Ureter (tissue), 1 donor: ENCODE measurements around the gene HS3ST4. TPM values are rescaled to one million over a fixed set of nuclear protein-coding genes. Genes with fewer than 3 reads are reported as not detected.

Source experiments
- DNase-seq: peaks from one replicate; pipeline ENCODE4 v3.0.0-alpha.2; 2020; ENCODE audit warnings: low spot score
- total RNA-seq: library from RNA; stranded (reverse); gene quantifications from one replicate; pipeline ENCODE4 v1.2.4, GENCODE V29; 2023
- donor health status: DM: yes; HTN: yes; CAD: no.

The HS3ST4 gene
- total RNA-seq, 1 donor from 2014 or later = not detected

DNA sequence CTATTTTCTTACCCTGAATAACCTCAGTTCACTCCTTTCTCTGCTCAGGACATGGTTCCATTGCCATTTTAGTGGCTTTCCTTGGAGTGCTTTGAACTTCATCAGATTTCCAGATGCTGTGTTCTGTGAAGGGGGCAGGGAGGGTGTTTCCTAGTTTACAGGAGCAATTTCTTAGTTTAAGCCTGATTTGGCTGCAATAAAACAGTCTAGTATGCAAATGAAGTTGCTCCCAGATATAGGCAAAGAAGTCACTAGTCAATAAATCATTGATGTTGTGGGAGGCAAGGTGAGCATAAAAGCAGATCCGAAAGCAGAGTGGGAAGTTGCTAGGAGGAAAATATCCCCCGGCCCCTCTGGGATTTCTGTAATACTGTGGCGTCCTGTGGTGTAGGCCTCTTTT, 202.3 kb downstream of the HS3ST4 start:
- no peak for DNase-seq

DNA sequence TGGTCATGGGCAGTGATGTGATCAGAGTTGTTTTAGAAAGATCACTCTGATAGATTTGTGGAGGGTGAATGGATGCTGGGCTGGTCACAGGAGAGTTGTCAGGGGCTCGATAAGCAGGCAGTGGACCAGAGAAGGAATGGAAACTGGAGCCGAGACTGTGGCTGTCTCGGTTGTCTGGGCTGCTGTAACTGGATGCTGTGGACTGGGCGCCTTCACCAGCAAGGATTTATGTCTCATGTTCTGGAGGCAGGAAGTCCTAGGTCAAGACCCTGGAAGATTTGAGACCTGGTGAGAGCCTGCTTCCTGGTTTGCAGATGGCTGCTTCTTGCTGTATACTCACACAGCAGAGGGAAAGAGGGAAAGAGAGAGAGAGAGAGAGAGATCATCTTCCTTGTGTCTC, 203.6 kb downstream of the HS3ST4 start:
- no peak for DNase-seq

DNA sequence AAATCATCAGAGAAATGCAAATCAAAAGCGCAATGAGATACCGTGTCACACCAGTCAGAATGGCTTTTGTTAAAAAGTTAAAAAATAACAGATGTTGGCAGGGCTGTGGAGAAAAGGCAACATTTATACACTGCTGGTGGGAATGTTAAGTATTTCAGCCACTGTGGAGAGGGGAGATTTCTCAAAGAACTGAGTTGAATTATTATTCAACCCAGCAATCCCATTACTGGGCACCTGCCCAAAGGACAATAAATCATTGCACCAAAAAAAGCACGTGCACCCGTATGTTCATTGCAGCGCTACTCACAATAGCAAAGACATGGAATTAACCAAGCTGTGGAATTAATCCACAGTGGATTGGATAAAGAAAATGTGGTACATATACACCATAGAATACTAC, 204.7 kb downstream of the HS3ST4 start:
- no peak for DNase-seq

DNA sequence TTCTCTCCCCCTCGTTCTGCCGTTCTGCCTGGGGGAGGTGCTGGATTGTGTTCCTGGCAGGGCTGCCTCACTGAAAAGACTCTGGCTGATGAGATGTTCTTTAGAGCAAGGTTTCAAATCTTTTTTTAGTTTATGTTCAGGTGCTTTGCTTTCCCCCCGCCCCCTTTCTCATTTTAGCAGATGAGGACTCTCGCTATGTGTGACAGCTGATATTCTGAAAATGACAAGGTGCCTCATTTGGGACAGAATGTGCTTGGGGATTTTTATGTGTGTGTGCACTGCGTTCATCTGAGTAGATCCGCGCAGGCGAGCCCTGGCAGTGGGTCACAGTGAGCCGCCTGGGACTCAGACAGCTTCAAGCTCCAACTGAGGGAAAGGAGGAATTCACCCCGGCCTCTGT, 205.9 kb downstream of the HS3ST4 start:
- DNase-seq = no peak

DNA sequence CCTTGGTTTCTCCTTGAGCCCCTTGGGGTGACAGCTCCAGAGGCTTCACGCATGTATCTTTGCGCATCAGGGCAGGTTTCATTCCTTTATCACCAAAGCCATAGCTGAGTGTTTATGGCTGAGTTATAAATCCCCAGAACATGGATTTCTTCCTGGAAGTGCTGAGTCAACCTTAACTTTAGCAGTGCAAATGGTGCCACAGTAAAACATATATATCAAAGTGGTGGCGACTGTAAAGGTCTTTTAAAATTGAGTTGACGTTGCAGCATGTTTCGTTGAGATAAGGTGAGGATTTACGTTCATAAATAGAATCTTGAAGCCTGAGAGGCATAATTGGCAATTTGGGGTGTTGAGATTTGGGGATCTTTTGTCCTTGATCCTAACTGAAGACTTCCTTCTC, 214.1 kb downstream of the HS3ST4 start:
- no peak for DNase-seq

DNA sequence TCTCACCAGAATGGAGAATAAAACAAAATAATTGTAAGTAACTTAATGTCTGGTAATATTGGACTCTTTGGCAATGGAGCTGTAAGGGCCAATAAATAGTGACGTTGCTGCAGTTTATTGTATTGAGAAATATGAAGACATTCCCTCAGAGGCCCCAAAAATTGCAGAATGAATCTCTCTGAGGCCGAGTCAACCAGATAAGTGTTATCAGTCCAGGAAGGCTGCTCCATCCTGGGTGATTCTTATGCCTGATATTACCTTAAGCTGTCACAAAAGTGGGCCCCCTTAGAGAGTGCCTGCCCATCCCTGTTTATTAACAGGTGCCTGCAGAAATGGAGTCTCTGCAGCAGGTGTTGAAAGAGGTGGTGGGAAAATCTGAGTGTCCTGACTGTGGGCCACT, 219.2 kb downstream of the HS3ST4 start:
- DNase-seq = no peak

DNA sequence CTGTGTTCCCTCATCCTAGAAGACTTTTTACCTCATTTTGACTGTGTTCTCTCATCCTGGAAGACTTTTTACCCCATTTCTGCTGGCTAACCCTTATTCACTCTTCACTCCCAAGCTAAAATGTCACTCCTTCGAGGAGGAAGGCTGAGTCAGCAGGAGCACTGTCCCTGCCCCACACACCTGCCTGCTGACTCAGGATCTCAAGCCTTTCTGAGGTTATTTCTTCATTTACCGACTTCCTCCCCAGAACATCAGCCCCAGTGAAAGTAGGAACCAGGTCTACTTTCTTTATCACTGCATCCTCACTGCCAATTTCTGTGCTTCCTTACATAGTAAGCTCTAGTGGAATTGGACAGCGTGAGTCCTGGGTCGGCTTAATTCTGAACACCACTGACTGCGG, 220.6 kb downstream of the HS3ST4 start:
- no peak for DNase-seq

DNA sequence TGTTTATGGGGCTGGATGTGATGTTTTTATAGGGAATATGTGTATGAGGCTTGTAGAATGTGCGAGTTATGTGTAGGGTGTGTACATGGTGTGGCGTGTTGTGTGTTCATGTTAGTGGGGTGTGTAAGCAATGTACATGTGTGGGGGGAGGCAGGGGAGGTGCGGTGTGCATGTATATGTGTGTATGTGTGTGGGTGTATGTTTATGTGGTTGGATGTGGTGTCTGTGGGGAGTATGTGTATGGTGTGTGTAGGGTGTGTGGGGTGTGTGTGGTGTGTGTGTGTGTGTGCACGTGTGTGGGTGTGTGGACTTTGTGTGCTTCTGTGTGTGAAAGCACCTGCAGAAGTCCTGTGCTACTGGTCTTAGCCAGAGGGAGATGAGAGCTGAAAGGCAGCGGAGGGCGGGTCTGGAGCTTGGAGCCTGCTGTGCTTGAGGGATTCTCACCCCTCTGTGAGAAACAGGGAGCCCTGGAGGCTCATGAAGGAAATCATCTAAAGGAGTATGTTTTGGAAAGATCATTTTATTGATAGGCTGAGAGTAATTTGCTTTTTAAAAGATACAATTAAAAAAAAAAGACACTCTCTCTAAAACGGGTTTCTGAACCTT, 222.7 kb downstream of the HS3ST4 start:
- DNase-seq = no peak

DNA sequence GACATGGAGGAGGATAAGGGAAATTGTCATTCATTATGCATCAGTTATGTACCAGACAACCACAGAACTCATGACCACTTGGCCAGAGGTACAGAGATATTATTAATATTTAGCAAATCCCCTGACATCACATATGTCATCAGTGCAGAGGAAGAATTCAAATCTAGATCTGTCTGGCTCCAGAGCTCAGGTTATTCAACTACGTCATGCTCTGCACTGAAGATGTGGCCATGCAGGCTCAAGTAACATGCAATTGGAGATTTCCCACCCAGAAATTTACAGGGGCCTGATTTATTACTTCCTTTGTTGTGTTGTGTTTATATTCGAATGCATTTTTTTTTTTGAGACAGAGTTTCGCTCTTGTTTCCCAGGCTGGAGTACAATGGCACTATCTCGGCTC, 224.3 kb downstream of the HS3ST4 start:
- DNase-seq = no peak

DNA sequence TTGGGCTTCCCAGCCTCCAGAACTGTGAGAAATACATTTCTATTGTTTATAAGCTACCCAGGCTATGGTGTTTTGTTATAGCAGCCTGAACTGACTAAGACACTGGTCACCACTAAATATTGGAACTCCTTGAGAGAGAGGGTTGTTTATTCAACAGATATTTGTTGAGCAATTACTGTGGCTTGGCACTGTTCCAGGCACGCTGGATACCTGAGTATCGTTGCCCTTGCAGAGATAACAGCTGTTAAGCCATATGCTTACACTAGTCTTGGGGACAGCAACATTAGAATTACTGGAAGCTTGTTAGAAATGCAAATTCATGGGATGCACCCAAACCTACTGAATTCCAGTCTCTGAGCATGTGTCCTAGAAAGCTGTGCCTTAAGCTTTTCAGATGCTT, 230.7 kb downstream of the HS3ST4 start:
- no peak for DNase-seq

DNA sequence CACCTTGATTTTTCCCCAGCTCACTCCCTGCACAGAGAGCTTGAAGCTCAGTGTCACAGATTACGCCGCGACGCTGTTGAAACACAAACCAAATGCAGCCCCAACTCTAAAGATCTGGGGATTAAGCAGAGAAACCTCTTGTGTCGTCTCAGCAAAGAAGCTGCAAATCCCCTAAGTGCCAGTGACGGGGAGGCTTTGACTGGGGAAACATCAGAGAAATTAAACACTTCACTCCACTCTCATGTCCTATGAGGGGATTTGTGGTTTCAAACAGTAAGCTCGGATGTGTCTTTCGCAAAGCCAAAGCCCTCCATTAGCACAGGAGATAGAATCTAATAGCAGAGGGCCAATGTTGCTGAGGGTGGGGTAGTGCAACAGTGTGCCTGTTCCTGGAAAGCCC, 233.7 kb downstream of the HS3ST4 start:
- no peak for DNase-seq

DNA sequence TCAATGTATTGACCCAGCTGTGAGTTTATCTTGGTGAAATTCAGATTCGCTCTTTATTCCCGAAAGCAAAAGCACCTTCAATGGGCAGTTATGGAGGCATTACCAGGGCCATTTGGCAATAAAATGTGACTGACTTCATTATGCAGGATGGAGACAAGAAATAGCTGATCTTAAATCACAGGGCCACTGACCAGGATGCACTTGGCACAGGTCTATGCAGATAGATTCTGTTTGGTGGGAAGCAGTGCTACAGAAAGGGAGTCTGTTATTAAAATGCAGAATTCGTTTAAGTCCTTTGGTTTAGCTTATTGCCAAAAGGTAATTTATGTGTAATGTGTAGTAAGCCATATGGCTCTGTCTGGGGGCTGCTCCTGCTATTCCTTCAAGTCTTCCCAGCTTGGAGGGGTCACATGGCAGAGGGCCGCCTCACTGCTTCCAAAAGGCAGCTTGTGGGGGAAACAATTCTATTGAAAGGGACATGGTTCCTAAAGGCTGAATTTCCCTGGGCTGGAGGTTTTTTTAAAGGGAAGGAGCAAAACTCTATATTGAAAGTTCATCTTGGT, 239.8 kb downstream of the HS3ST4 start:
- no peak for DNase-seq

DNA sequence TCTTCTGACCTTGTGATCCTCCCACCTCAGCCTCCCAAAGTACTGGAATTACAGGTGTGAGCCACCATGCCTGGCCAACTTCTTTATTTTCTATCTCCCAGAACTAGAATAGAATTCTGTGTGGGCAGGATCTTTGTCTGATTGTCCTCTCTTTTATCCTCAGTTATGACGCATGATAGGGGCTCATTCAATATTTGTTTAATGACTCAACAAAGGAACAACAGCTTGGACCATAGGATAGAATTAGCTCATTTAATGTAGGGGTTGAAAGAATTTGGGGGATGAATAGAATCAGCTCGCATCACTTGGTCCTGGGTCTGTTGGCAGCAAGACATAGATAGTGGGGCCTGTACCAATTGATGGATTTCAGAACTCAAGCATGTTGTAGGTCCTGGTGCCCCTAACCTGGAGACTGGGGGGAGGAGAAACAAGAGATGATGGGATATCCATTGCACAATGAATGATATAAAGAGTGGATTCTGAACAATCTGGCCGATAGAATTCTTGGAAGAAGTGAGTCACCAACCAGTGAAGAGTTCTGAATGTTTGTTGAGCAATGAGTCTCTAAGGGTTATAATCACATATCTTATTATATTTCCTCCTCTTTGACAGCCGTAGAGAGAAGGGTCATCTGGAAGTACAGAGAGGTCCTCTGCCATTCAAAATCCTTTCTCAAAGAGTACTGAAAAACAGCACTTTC, 250.2 kb downstream of the HS3ST4 start:
- no peak for DNase-seq

DNA sequence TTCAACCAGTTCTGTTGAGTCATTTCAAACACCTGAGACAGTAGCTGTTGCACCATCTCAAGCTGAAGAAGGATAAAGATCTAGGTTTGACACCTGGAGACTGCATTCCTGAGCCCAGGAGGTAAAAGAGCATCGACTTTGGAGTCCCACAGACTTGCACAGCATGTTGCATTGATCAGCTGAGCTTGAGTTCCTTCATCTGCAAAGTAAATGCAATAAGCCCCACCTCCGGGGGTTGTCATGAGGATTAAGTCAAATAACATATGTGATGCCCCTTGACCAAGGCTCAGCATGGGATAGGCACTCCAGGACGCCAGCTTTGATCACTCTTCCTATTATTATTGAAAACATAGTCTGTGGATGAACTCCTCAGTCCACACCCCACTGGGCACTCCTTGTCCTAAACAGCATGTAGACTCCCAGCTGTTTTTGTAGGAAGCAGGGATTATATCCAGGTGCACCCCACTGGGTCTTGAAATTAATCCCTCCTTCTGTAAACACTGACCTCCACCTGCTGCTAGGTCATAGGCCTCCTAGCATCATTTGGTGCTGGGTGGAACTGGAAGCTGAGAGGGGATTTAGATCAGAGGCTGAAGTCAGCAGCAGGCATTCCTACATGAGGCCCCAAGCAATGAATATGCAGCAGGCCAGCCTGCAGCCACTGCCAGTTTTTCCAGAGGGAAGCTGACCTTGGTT, 259.0 kb downstream of the HS3ST4 start:
- no peak for DNase-seq

DNA sequence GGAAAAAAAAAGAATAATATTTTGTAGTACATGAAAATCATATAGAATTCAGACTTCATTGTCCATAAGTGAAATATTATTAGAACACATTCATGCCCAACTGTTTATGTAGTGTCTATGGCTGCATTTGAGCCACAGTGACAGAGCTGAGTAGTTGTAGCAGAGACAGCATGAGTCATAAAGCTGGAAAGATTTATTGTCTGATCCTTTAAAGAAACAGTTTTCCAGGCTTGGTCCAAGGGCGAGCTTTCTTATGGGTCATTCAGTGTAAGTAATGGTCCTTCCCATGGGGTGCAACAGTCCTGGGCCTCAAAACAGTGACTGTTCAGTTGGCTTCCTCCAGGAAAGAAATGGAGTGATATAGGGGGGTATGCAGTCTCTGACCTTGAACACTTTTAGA, 260.2 kb downstream of the HS3ST4 start:
- no peak for DNase-seq

DNA sequence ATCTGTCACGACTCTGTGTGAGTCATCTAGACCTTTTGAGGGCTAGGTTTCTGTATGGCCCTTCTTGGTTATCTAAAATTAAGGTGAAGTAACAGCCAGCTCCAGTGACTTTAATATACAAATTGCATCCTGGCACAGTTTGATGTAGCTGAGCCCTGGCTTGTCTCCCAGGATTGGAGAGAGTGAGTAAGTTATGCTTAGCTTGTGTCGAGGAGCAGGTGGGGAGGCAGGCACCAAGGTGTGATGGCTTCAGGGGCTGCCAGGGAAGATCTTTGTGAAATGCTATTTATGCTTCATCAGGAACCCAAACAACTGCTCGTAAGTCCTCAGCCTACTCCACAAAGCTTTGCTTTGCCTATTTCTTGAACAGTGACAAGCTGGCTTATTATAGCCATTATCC, 261.2 kb downstream of the HS3ST4 start:
- no peak for DNase-seq

DNA sequence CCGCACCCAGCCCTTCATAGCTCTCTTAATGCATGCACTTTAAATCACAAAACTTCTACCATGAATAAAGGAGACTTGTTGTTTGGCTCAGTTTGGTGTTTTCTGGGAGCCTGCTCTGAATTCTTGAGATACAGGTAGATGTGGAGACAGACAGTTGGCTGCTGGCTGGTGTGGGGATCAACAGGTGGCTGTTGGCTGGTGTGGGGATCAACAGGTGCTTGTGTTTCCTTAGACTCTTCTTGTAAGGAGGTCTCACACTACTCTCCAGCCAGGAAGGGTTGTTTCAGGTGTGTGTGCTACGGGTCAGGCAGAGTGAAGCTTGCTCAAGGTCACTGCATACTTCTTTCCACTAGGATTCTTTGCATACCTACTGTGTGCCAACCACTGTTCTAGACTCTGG, 265.9 kb downstream of the HS3ST4 start:
- no peak for DNase-seq

DNA sequence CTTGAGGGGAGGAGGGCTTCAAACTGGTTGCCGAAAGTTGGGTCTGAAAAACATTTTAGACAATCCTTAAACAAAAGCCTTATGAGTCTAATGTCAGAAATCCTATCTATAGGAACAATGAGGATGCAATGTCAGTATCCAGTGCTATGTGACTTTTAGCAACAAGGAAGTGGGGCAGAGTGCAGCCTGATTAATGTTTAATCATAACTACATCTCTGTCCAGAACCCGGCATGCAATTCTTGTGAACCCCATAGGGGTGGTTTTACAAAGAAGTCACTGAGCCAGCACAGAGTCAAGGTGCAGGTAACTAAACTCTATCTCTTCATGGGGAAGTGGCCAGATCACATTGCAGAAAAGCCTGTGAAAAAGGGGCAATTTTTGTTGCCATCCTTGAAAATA, 267.5 kb downstream of the HS3ST4 start:
- no peak for DNase-seq

DNA sequence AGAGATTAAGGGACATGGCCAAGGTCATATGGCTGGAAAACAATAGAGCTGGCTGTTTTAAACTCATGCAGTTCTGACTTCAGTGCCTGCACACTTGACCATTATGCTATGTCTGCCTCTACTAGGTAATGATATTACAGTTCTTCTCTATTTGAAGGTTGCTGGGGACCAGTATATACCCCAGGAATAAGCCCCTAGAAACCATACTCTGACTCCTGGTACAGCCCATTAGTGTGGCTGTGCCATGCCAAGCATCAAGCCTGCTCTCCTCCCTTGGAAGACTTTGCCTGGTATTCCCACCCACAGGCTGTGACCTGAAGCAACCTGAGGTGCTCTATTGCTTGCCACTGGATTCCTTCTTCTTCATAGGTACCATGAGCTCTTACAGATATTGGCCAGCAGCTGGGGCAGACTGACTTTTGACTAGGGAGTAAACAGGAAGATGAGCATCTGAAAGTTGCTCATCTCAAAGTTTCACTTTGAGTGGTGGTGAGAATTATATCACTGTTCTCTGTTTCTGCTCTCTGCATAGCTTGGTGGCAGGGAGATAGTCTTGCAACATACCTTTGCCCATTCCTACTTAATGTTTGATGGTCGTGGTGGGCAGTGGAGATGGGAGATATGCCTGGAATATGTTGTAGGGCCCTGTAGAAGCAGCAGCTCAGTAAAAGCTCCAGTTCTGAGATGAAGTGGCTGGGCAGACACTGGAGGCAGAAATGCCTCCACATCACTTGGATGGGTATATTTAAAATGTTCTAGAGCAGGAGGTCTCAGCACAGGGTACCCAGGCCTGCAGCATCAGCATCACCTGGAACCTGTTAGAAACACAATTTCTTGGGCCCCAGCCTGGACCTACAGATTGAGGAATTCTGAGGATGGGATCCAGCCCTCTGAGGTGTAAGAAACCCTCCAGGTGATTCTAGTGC, 274.7 kb downstream of the HS3ST4 start:
- no peak for DNase-seq

DNA sequence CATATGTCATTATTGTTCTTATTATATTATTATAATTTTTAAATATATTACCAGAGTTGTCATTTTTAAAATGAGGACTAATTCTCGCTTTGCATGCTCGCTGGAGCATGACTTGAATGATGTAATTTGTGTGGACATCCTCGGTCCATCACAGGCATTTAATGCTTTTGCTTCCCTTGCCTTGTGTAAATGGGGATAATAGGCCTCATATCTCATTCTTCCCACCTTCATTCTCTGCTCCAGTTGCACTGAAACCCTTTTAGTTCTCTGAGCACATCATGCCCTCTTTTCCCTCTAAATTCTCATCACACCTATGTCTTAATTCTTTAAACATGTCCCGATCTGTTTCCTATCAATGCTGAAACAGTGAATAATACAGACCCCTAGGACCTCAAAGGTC, 285.4 kb downstream of the HS3ST4 start:
- DNase-seq = no peak

DNA sequence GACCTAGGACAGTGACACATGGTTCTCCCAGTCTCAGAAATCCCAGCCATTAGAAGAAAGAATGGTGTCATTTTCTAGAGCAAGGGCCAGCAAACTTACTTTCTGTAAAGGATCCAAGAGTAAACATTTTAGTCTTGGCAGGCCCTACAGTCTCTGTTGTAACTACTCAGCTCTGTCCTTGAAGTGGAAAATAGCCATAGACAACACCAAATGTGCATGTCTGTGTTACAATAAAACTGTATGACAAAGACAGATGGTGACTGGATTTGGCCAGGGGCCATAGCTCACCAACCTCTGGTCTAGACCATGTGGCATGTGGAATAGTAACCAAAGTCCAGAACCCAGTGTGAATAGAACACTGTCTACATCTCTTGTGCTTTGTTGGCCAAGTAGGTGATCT, 286.5 kb downstream of the HS3ST4 start:
- DNase-seq = no peak

DNA sequence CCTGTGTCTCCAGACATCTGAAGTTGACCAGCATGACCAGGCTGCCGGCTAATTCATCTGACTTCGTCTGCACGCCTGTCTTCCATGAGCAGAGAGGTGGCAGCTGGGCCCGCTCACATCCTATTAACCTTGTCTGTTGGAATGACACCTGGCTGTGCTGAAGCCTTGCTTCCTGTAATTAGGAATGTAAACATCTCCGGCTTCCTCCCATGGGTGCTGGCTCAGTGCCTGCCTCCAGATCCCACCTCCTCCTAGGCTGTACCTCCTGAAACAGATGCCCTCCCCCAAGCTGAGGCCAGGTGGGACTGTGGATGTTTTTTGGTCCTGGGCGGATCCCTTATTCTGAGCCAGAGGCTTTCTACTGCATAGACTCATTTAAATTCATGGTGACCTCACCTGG, 296.3 kb downstream of the HS3ST4 start:
- no peak for DNase-seq
